Measurements from ENCODE around the gene EARS2.
"Not testable (repeated sequence)": the region's sequence is repeated elsewhere in the genome, so short reads cannot be mapped to it uniquely, and the experiment has no call there.

EARS2 gene

DNA sequence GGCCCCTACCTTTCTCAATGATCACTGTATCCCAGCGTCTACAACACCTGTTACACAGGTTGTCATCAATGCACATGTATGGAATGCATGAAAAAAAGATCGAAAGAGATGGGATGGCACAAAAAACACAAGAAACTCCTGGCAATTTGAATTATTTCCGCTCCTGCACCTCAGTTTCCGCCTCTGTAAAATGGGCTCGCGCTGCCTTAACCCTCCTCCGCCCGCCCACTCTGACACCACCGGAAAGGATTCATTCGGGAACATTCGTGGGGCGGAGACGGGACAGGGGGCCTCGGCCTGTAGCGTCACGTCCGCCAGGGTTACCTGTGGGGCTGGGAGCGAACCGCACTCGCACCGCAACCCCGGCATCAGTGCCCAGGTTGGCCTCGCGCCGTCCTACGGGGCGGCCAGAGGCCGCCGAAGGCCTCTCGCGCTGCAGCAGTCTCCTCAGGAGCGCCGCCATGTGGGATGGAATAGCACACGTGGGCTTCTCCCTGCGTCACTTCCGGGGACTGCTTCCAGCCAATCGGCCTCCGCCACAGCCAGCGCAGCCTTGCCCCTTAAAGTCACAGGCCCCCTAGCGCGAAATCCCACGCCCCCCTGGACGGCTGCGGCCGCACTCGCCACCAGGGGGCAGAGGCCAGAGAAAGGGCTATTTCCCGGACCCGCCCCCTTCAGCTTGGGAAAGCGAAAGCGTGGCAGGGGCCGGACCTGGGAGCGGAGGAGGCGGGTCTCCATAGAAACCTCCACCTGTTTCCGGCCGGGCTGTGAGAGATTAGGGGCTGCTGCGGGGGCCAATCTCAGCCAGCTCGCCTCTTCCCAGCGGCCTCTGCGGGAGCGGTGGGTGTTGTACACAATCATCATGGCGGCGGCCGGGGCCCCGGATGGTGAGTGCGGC is at the start of gene EARS2, which contains the start of gene UBFD1:
TSS of gene EARS2 (minus strand) at position 470 of the 898 bp plus-strand sequence. CDS start at position 463, 7 bp downstream.
TSS of gene UBFD1 (plus strand) at position 847 of the 898 bp plus-strand sequence. CDS start at position 863, 16 bp downstream.
- TF ChIP-seq POLR2A (IDR thresholded peaks at IDR 0.05; ENCODE audit: low read length), result peak; percentile 67
- no peak for TF ChIP-seq GATA1 (IDR thresholded peaks at IDR 0.05; ENCODE audit: low read depth, low read length)
- peak; percentile 100 for DNase-seq

- DNase-seq, result peak; percentile 77 to 83
- TF ChIP-seq POLR2A (IDR thresholded peaks at IDR 0.05; ENCODE audit: low read length) (no peak), GATA1 (IDR thresholded peaks at IDR 0.05; ENCODE audit: low read depth, low read length) (no peak)
These were observed 40.0 kb upstream of the EARS2 start for GRCh38 chr16:23597003-23597756.

DNA sequence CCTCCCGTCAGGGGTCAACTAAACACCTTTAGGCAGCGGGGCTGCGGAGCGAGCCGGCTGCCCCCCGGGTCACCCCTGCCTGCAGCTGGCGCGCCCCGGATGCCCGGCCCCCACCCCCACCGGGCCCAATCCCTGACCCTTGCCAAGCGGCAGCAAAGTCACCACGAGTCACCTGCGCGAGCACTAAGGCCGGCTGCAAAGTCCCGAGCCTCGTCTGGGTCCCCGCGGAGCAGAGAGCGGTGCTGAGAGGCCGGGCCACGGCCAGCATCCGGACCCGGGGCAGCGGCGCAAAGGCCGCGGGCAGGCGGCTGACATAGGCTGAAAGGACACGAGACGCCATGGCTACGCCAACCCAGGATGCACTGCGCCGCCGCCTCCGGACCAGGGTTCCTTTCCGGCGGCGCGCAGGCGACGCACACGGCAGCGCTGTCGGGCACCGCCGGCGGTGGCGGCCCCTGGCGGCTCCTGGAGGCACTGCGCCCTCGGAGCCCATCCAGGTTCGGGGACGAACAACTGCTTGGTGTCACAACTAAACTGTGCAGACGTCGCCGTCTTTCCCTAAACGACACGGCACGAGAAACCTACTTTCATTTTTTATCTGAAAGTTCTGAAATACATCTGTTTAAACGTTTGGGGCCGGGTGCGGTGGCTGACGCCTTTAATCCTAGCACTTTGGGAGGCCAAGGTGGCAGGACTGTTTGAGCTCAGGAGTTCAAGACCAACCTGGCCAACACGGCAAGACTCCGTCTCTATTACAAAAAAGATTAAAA is 39.0 kb upstream of the EARS2 start, which contains the start of gene NDUFAB1:
TSS of gene NDUFAB1 (minus strand) at position 366 of the 770 bp plus-strand sequence. CDS start at position 340, 26 bp downstream.
- peak; percentile 93 to 96 for DNase-seq
- TF ChIP-seq POLR2A (IDR thresholded peaks at IDR 0.05; ENCODE audit: low read length) (peak; percentile 57), GATA1 (IDR thresholded peaks at IDR 0.05; ENCODE audit: low read depth, low read length) (no peak)

GRCh38 chr16:23595246-23595950 is 38.2 kb upstream of the EARS2 start:
- TF ChIP-seq POLR2A (IDR thresholded peaks at IDR 0.05; ENCODE audit: low read length) (no peak), GATA1 (IDR thresholded peaks at IDR 0.05; ENCODE audit: low read depth, low read length) (no peak)
- DNase-seq, result peak; percentile 45 to 60

DNA sequence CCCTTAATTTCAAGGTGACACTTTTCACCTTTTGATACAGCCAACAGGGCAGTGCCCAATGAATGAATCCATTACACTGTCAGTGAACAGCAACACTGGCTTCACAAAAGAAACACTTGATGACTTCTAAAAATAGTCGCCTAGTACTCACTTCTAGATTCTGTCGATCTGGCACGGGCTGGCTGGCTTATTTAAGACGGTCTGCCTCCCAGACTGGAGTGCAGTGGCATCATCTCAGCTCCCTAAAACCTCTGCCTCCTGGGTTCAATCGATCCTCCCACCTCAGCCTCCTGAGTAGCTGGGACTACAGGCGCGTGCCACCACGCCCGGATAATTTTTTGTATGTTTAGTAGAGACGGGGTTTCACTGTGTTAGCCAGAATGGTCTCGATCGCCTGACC is 37.0 kb upstream of the EARS2 start:
- TF ChIP-seq GATA1 (IDR thresholded peaks at IDR 0.05; ENCODE audit: low read depth, low read length) (no peak), POLR2A (IDR thresholded peaks at IDR 0.05; ENCODE audit: low read length) (no peak)
- no peak for DNase-seq

- DNase-seq, result no peak
- no peak for TF ChIP-seq POLR2A (IDR thresholded peaks at IDR 0.05; ENCODE audit: low read length)
- no peak for TF ChIP-seq GATA1 (IDR thresholded peaks at IDR 0.05; ENCODE audit: low read depth, low read length)
These were observed 33.0 kb upstream of the EARS2 start for GRCh38 chr16:23590181-23590580.

GRCh38 chr16:23587726-23588125 is 30.6 kb upstream of the EARS2 start:
- DNase-seq, result no peak
- no peak for TF ChIP-seq GATA1 (IDR thresholded peaks at IDR 0.05; ENCODE audit: low read depth, low read length)

- DNase-seq, result no peak
- TF ChIP-seq POLR2A (IDR thresholded peaks at IDR 0.05; ENCODE audit: low read length), result no peak
- no peak for TF ChIP-seq GATA1 (IDR thresholded peaks at IDR 0.05; ENCODE audit: low read depth, low read length)
These were observed 27.3 kb upstream of the EARS2 start for GRCh38 chr16:23584186-23585076.

- not testable (repeated sequence) for DNase-seq
These were observed 26.1 kb upstream of the EARS2 start for GRCh38 chr16:23583271-23583670.

- no peak for DNase-seq
- TF ChIP-seq GATA1 (IDR thresholded peaks at IDR 0.05; ENCODE audit: low read depth, low read length) (no peak), POLR2A (IDR thresholded peaks at IDR 0.05; ENCODE audit: low read length) (no peak)
These were observed 24.6 kb upstream of the EARS2 start for GRCh38 chr16:23581764-23582163.

- TF ChIP-seq POLR2A (IDR thresholded peaks at IDR 0.05; ENCODE audit: low read length) (no peak), GATA1 (IDR thresholded peaks at IDR 0.05; ENCODE audit: low read depth, low read length) (no peak)
- no peak for DNase-seq
These were observed 23.2 kb upstream of the EARS2 start for GRCh38 chr16:23580391-23580790.

GRCh38 chr16:23579371-23579770 is 22.2 kb upstream of the EARS2 start:
- no peak for DNase-seq

More at GRCh38 chr16:23579371-23579770, 22.2 kb upstream of the EARS2 start:
- TF ChIP-seq GATA1 (IDR thresholded peaks at IDR 0.05; ENCODE audit: low read depth, low read length), result no peak
- TF ChIP-seq POLR2A (IDR thresholded peaks at IDR 0.05; ENCODE audit: low read length), result no peak

Measured in erythroblast (primary cell).